ENCODE results near the gene KLK13.

- no peak for TF ChIP-seq POLR2A (IDR thresholded peaks at IDR 0.05)
- TF ChIP-seq CTCF (IDR thresholded peaks at IDR 0.05), result no peak
Observed at GRCh38 chr19:51031880-51032225, 33.0 kb downstream of the KLK13 start.
